ENCODE results near the gene GIPC3. TPM values are rescaled to one million over a fixed set of nuclear protein-coding genes. Genes with fewer than 3 reads are reported as not detected.
A peak's percentile ranks its signal among the peaks of the same experiment; 100 is the strongest.

The GIPC3 gene
- total and polyA plus RNA-seq, 2 experiments from 2014 or later: 0.48 to 0.59 TPM

GRCh38 chr19:3606690-3607289 is 21.5 kb downstream of the GIPC3 start, which contains the start of gene TBXA2R:
Gene TBXA2R, minus strand, starts transcription at chr19:3606875. Its CDS starts 6,241 bp downstream, at chr19:3600634.
- Mint-ChIP-seq H3K4me1 (peaks cover 11% of the 10 kb centered on the region), H3K27ac (no peak within 1 kb of the TSS), H3K4me3 (peak within 1 kb of the TSS; percentile 69), H3K9me3 (no peaks in the 10 kb centered on the region), H3K27me3 (ENCODE audit: insufficient read depth, low read depth, poor library complexity) (peaks cover 10% of the 10 kb centered on the region), H3K36me3 (ENCODE audit: low read depth) (peaks cover 10% of the 10 kb centered on the region)
- Histone ChIP-seq H3K4me3 (peak within 1 kb of the TSS; percentile 64), H3K4me2 (peak within 1 kb of the TSS; percentile 95), H3K9me2 (ENCODE audit: insufficient read depth) (no peaks in the 10 kb centered on the region), H3F3A (replicated peaks; ENCODE audit: low read depth) (peaks cover 4% of the 10 kb centered on the region; the same call in 1 of the 2 replicates), H3K27me3 (ENCODE audit: insufficient read depth) (peaks cover 11% of the 10 kb centered on the region), H3K27ac (ENCODE audit: low read depth) (no peak within 1 kb of the TSS), H2AFZ (peak within 1 kb of the TSS; percentile 80), H3K36me3 (ENCODE audit: insufficient read depth) (no peaks in the 10 kb centered on the region), H4K20me1 (replicated peaks; ENCODE audit: insufficient read depth) (no peaks in the 10 kb centered on the region), H3K4me1 (ENCODE audit: insufficient read depth) (peaks cover 10% of the 10 kb centered on the region), H3K79me2 (replicated peaks; ENCODE audit: insufficient read depth) (no peaks in the 10 kb centered on the region)
- DNase-seq (ENCODE audit: low spot score): peak; percentile 63
- peak; percentile 74 for ATAC-seq
- TF ChIP-seq JUNB (IDR thresholded peaks at IDR 0.05; ENCODE audit: unreplicated experiment): no peak
- TF ChIP-seq CREB1 (CRISPR knock-in tag; IDR thresholded peaks at IDR 0.05; ENCODE audit: low read depth): no peak
- TF ChIP-seq ZNF462 (CRISPR knock-in tag; IDR thresholded peaks at IDR 0.05): no peak
- no peak for TF ChIP-seq ZNF331 (CRISPR knock-in tag; IDR thresholded peaks at IDR 0.05; ENCODE audit: low read depth)
- no peak for TF ChIP-seq REST (IDR thresholded peaks at IDR 0.05; ENCODE audit: unreplicated experiment)
